Fibroblast of skin of back (primary cell): ENCODE data around the gene UBTD2.
"Not testable (repeated sequence)": the region's sequence is repeated elsewhere in the genome, so short reads cannot be mapped to it uniquely, and the experiment has no call there.

ENCODE experiments used
- DNase-seq: peaks from one replicate; pipeline ENCODE4 v3.0.0-alpha.2; 2013

Gene UBTD2

DNA sequence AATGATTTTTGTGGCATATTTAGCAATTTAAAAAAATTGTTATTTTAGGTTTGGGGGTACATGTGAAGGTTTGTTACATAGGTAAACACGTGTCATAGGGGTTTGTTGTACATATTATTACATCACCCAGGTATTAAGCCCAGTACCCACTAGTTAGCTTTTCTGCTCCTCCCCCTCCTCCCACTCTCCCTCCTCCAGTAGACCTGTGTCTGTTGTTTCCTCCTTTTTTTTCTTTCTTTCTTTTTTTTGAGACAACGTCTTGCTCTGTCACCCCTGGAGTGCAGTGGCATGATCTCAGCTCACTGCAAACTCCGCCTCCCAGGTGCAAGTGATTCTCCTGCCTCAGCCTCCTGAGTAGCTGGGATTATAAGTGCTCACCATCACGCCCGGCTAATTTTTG lies 8.3 kb upstream of the UBTD2 start:
- DNase-seq = not testable (repeated sequence)

DNA sequence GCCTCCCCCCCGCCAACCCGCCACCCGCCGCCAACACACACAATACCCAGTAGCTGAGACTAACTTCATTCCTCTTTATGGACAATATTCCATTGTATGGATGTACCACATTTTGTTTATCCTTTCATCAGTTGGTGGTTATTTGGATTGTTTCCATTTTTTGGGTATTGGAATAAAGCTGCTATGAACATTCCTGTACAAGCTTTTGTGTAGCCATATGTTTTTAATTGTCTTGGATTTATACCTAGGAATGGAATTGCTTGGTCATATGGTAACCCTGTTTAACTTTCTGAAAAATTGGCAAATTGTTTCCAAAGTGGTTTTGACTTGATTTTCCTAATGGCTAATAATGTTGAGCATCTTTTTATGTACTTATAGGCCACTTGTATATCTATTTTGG lies 4.9 kb upstream of the UBTD2 start:
- no peak for DNase-seq

DNA sequence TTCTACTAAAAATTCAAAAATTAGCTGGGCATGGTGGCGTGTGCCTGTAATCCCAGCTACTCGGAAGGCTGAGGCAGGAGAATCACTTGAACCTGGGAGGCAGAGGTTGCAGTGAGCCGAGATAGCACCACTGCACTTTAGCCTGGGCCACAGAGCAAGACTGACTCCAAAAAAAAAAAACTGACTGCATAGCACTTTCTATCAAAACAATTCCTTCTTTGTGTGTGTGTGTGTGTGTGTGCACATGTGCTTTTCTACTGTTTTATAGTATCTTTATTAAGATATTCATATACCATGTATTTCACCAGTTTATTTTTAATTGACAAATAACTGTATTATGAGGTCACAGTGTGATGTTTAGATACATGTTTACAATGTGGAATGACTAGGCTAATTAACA lies 3.6 kb upstream of the UBTD2 start:
- not testable (repeated sequence) for DNase-seq

DNA sequence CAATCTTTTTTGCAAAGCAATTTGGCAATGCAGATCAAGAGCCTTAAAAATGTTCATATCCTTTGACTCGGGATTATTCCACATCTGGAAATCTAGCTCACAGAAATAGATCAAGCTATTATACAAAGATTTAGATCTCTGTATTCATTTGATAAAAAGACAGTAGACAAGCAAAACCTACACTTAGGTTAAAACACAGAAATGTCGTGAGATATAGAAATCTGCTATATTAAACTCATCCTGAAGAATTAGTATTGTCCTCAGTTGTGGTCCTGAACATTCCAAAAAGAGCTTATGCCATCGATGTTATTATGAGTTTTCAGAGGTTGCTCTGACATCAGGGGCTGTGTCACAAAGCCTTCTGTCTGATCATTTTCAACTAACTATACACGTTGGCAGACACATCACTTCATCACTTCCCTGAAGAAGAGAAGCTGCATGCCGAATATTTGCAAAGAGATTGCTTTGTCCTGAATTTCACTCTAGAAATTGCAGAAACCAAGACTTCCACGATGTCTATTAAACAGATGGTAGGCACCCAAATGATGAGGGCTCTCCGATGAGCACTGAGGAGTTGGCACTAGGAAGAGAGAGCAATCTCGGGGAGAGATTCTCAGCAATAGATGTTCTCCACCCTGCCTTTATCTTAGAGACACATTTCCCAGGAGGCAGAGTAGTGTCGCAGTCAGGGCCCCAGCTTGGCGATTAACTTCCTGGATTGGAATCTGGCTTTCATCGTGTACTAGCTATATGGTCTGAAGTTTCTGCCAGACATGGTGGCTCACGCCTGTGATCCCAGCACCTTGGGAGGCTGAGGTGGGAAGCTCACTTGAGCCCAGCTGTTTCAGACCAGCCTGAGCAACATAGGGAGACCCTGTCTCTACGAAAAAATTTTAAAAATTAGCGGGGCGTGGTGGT lies 1.9 kb upstream of the UBTD2 start:
- DNase-seq = peak; percentile 18

DNA sequence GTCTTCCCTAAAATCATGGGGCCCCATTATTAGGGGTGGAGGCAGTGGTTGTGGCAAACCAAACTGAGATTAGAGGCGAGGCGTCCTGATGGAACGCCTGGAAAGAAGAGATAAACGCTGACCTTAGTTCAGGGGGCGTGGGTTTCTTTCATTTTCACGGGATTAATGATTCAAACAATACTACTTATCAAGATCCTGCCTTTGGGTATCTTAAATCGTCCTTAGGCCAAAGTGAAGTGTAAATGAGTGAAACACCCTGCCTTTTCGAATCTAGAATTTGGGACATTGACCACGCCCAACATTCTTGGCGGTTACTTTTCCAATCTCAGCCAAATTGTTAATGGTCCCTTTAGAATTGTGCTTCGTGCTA lies 1.0 kb upstream of the UBTD2 start:
- peak; percentile 48 for DNase-seq

DNA sequence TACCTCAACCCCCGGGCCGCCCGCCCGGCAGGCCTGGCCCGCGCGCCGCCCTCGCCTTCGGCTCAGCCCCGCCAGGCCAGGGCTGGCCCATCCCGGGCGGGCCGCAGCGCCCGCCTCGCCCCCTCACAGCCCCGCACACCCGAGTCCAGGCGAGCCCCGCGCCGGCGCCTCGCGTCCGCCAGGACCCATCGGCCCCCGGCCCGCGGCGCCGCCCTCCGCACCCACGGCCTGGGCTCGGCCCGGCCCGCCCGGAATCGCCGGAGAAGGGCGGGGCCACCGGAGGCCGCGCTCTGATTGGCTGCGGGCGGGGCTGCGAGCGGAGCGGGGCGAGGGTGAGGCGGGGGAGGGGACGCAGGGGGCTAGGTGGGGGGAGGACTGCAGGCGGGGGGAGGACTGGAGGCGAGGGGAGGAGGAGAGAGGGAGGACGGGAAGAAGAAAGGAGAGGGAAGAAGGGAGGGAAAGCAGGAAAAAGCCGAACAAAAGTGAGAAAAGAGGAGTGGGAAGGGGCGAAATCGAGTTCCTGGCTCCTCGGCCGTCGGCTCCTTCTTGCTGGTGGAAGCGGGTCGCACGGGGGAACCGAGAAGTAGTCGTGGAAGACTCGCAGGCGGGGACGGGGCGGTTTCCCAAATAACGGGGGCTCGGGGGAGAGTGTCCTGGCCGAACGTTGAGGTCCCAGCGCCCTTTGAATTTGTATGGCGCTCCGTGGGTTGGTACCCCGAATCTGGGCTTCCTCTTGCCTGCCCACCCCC lies 472 bp upstream of the UBTD2 start:
- DNase-seq = peak; percentile 87

DNA sequence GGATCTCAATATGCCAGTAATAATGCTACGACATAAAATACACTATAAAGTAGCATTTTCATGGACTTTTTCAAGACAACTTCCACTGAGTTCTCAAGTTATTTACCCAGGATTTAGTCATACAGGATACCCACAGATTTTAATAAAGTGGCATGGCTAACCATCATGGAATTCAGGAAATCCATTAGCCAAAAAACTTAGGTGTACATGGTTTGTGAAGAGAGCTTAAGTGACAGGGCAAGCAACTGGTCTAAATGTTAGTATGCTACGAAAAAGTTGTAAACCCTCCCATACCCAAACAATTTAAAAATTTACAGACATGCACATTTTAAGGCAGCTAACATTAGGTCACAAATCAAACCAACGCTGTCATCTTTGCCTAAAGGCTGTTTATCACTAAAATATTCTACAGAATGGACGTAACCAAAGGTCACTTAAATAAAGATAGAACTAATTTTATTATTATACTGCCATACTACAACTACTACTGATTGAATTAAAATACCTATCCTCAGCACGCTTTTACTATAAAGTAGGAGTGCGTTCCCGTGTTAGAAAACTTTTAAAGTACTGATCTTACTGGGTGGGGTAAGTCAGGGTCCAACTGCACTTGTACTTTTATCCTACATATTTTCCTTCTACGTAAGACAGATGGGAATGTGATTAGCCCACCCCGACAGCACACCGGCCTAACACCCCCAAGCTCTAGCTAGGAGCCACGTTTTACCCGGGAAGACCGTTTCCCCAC lies 1.1 kb downstream of the UBTD2 start:
- peak; percentile 60 for DNase-seq

DNA sequence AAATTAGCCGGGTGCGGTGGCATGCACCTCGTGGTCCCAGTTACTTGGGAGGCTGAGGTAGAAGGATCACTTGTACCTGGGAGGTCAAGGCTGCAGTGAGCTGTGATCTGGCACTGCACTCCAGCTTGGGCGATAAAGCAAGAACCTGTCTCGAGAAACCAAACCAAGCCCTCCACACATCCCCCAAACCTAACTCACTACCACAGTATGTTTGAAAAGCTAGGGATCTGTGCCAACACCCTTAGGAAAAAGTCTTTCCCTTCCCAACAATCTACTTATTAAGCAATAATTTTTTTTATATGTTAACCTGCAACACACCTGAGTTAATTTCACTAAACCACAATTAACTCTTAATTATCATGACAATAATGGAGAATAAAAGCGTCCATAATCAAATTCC lies 2.2 kb downstream of the UBTD2 start:
- DNase-seq = no peak

DNA sequence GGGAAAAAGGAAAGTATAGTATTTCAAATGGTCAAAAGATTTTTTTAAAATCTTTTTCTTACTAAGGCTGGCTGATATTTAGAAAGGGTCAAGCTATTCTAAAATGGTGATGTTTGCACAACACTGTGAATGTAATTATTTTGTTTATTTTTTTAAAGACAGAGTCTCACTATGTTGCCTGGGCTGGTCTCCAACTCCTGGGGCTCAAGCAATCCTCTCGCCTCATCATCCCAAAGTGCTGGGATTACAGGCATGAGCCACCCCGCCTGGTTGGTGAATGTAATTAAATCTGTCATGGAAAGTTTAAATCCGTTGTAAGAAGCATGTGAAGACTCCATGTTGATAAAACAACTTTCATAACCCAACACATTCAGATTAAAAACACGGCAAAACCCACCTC lies 2.6 kb downstream of the UBTD2 start:
- peak; percentile 60 for DNase-seq

DNA sequence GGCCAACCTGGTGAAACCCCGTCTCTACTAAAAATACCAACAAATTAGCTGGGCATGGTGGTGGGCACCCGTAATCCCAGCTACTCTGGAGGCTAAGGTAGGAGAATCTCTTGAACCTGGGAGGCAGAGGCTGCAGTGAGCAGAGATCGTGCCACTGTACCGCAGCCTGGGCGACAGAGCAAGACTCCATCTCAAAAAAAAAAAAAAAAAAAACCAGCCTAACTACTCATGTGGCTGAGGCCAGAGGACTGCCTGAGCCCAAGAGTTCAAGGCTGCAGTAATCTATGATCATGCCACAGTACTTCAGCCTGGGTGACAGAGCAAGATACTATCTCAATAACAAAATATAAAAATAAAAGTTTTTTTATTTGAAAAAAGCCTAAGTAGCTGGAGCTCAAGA lies 3.2 kb downstream of the UBTD2 start:
- no peak for DNase-seq

DNA sequence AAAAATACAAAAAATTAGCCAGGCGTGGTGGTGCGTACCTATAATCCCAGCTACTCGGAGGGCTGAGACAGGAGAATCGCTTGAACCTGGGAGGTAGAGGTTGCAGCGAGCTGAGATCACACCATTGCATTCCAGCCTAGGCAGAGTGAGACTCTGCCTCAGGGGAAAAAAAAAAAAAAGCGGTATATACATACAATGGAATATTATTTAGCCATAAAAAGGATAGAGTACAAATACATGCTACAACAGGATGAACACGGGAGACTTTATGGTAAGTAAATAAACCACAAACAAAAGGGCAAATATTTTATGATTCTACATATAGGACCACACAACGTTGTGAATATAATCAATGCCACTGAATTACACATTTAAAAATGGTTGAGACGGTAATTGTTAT lies 5.2 kb downstream of the UBTD2 start:
- no peak for DNase-seq

DNA sequence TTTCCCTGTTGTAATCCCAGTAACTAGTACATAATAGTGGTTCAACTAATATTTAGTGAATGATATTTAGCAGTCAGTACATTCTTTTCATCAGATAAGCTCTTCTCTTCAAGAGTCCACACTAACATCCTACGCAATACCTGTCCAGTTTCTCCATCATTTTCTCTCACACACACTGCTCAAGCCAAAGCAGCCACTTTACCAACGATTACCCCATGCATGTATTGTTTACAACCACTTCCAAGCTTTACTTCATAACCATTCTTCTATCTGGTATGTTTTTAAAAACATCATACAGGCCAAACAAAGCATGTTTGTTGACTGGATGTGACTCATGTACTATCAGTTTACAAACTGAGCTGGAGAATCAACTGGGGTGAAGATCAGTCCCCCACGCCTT lies 7.3 kb downstream of the UBTD2 start:
- DNase-seq = no peak

DNA sequence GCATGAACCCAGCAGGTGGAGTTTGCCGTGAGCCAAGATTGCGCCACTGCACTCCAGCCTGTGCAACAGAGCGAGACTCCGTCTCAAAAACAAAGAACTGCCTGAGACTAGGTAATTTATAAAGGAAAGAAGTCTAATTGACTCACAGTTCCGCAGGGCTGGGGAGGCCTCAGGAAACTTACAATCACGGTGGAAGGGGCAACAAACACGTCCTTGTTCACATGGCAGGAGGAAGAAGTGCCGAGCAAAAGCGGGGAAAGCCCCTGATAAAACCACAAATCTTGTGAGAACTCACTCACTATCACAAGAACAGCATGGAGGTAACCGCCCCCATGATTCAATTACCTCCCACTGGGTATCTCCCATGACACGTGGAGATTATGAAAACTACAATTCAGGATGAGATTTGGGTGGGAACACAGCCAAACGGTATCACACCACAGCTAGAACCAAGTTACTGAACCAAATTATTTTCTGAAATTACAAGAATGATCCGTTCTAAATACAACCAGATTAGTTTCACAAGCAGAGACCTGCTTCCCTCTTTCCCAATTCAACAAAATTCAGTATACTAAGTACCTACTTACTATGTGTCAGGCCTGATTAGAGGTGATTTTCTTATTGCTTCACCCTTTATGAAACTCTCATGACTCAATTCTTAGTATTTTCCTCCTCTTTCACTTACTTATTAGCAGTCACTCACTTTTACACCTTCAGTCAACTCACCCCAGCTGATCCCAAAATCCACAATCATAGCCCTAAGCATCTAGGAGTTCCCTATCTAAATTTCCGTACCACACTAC lies 8.4 kb downstream of the UBTD2 start:
- DNase-seq = no peak

DNA sequence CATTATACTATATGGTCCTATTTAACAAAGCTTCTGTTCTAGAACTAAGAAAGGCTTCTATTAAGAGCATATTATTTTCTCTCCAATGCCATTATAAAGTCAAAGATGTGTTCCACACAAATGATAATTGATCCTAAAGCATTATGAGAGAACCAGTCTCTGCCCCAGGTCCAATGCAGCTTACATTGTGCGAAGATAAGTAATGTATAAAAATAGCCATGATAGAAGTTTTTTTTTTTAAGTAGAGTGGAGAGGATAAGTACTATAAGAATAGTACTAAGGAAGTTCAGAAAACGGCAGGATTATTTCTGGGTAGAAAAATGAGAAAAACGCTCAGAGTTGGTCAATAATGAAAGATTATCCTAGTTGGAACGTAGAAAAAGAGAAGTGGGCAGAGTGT lies 15.6 kb downstream of the UBTD2 start:
- DNase-seq = no peak

DNA sequence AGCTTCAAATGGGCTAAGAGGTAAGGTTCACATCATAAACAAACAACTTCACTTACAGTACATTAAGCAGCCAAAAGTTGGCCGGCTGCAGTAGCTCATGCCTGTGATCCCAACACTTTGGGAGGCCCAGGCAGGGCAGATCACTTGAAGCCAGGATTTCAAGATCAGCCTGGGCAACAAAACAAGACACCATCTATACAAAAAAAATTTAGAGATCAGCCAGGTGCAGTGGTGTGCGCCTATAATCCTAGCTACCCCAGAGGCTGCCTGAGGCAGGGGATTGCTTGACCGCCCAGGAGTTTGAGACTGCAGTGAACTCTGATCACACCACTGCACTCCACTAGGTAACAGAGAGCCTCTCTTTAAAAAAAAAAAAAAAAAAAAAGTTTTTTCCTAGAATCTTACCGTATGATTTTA lies 16.9 kb downstream of the UBTD2 start:
- no peak for DNase-seq

DNA sequence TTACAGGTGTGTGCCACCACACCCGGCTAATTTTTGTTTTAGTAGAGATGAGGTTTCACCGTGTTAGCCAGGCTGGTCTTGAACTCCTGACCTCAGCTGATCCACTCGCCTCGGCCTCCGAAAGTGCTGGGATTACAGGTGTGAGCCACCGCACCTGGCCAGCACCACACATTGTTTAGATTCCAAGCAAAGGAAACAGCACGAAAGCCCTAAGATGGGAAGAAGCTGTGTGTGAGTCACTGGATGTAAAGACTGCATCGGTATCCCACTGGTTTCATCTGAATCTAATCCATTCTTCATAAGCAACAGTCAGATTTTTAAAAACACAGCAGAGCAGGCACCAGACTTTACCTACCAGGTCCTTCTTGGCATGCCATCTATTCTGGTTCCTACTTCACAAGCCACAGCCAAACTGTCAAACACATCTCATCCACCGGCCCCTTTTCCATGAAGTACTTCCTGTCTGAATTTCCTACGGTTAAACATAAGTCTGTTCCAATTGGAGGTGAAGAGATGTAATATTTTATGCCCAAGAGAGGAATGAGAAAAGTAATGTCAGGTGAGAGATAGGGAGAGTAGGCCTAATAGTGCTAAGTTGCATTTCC lies 17.4 kb downstream of the UBTD2 start:
- DNase-seq = no peak

DNA sequence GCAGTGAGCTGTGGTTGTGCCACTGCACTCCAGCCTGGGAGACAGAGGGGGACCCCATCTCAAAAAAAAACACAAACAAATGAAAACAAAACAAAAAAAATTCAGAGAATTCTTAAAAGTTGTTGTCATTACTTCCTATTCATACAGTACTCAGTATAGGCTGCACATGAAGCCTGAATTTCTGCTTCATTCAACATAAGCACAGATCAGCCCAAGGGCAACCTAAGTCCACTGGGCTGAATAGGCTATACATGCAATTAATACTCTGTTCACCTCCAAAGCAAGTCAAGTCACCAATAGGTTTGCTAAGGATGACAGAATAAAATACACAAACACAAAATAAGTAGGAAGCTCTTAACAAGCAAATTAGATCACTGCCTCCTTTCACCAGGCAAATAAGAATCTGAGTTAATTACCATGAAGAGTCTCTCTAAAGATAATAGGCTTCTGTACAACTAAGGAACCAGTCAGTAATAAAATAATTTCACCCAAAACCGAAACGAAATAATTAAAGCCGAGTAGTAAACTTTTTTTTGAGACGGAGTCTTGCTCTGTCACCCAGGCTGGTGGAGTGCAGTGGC lies 18.7 kb downstream of the UBTD2 start:
- no peak for DNase-seq

DNA sequence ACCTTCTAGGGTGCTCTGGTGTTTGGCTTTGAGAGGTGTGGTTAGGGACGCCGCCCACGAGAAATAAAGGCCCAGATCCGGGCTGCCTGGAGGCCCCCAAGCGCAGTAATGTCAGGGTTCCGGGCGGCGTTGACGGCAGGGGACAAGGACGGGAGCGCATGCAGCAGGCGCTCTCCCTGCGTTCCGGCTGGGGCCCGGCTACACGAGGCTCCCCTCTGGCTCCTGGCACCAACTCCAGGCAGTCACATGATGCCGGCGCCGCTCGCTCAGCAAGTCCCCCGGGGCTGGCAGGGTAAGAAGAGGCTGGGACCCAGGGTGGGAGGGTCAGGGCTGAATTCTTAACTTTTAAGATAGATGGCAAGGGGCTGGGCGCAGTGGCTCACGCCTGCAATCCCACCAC lies 28.1 kb downstream of the UBTD2 start:
- DNase-seq = no peak

DNA sequence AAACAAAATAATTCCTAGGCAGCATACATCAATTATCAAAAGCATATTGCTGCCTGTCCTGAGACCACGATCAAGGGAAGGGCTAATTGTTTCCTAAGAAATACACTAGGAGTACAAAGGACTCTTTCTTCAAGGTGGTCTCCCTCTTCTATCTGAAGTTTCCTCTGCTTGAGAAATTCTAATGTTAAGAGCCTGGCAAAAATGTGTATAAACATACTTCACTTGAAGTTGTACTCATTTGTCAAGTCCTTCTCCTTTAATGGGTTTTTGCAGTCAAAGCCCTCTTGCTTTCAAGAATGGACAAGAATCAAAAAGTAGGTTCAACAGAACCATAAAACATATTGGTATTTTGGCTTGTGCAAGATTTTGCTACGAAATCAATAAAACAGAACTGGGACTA lies 31.1 kb downstream of the UBTD2 start:
- DNase-seq = no peak

DNA sequence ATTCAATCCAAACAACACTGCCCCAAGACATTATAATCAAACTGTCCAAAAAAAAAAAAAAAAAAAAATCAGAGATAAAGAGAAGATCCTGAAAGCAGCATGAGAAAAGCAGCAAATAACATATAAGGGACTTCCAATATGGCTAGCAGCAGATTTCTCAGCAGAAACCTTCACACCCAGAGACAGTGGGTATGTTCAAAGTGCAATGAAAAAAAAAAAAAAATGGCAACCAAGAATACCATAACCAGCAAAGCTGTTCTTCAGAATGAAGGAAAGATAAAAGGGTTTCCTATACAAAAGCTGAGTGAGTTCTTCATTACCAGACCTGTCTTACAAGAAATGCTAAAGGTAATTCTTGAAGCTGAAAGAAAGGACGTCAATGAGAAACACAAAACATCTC lies 32.1 kb downstream of the UBTD2 start:
- no peak for DNase-seq

DNA sequence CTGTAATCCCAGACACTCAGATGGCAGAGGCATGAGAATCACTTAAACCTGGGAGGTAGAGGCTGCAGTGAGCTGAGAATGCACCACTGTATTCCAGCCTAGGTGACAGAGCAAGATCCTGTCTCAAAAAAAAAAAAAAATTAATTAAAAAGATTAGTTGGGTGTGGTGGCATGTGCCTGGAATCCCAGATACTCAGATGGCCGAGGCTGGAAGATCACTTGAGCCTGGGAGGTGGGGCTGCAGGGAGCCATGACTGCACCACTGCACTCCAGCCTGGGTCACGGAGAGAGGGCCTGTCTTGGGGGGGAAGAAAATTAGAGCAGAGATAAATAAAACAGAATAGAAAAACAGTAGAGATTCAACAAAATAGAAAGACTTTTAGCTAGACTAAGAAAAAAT lies 34.9 kb downstream of the UBTD2 start:
- no peak for DNase-seq

DNA sequence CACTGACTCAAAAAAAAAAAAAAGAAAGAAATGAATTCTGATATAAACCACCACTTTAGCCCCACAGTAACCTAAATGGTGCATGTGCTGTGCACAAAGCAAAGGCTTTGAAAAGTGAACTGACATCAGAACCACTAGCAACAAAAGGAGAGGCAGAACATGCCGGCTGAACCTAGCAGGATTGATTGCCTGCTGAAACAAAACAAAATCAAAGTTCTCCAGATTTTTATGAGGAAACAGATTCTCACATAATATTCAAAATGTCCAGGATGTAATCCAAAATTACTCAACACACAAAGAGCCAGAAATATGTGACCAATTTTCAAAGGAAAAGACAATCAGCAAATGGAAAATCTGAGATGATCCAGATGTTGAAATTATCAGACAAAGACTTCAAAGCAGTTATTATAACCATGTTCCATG lies 37.9 kb downstream of the UBTD2 start:
- DNase-seq = no peak
